NCI-H345 (cell line): ENCODE measurements around the gene GAB2.

Experiments used
- DNase-seq: peaks from one replicate; lab custom pipeline; 2025; lab: John Stamatoyannopoulos, UW

The GAB2 gene

DNA sequence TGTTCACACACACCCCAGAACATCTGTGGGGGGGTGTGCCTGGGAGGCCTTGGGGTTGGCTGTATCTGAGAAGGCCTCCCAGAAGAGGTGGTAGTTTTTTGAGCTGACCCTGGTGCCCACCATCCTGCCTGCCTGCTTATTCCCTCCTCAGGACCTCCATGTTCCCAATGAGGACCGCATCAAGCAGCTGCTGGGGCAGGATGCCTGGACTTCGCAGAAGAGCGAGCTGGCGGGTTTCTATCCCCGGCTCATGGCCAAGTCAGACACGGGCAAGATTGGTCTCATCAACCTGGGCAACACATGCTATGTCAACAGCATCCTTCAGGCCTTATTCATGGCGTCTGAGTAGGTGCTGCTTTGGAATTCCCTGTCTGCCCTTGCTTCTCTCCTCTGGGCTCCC lies 211.9 kb downstream of the GAB2 start:
- no peak for DNase-seq

DNA sequence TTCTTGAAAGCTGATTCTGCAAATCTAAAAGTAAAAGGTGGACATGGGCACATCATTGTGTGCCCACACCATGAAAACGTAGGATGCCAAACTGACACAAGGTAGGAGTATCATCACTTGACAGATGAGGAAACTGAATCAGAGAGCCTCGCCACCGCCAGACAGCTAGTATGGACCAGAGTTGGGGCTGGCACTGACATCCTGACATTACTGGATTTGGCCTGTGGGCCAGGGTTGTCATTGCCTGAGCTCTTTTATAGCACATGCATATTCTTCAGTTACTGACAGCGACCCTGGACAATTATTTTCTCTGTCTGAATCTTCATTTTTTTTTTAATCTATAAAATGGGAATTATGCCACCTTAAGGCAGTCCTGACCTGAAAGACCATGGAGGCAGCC lies 212.4 kb downstream of the GAB2 start:
- no peak for DNase-seq

DNA sequence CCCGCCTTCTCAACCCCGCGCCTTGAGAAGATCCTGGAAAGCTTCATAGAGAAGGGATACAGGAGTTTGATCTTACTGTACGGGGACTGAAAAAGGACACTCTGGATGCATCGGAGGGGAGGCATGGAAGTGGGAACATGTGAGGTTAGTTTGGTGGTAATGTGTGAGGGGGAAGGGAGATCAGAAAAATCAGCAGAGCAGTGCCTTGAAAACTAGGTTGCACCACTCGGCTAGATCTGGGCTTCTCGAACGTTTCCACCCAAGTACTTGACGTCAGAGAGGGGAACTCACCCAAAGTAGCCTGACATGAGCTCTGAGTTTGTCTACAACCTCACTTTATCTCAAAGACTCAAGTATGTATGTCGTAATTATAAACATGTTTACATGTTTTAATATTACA lies 214.4 kb downstream of the GAB2 start:
- no peak for DNase-seq

DNA sequence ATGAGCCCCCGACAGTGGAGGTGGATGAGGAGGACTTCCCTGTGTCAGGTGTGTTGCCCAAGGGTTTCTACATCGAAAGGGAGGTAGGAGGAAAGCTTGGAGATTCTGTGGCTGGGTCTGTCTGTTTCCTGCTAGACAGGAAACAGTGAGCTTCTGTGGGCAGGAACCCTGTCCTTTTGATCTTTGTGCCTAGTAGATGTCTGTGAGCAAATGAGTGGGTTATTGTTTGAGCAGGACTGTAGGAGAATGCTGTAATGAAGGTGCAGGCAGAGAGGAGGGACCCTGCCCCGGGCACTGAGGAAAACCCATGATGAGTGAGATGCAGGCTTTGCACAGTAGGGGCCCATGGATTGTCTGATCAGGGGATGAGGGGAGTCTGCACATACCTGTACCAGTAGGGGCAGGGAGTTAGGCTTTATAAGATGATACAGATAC lies 214.9 kb downstream of the GAB2 start:
- DNase-seq: no peak

DNA sequence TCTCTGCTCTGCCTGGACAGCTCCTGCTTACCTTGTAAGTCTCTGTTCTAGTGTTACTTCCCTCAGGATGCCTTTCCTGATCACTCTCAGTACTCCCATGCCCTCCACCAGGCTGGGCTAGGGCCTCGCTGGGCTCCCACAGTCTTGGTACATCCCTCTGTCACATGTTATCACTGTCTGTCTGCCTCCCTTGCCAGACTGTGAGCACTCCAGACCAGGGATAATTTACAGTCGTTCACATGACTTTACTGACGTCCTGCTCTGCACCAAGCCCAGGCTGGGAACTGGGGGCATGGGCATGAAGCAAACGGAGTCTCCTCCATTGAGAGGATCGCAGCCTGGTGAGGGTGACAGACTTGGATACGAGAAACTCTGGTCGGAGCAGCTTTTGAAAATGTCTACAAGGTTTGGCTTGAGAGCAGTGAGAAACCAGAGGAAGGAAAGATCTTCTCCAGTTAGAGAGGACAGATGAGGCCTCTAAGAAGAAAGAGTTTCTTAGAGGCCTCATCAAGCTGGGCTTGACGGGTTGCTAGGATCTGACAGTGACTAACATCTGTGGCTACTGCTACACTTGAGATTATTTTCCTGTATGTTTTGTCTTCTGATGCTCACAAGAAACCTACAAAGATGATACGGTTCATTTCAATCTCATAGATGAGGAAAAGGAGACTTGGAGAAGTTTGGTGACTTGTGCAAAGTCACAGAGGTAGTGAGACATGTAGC lies 216.4 kb downstream of the GAB2 start:
- DNase-seq: no peak

DNA sequence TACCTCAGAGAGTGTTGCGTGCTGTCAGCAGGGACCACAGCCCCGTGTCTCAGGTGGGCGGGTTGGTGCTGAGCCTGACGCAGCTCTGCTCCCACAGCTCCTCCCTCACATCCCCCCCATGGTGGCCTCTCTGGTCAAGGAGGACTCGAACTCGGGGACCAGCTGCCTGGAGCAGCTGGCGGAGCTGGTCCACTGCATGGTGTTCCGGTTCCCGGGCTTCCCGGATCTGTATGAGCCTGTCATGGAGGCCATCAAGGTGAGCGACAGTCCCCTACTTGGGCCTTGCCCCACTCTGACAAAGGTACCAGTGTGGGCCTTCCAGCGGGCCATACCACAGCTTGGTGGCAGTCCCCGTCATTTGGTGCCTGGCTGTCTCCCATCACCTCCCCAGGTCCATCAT lies 217.1 kb downstream of the GAB2 start:
- no peak for DNase-seq

DNA sequence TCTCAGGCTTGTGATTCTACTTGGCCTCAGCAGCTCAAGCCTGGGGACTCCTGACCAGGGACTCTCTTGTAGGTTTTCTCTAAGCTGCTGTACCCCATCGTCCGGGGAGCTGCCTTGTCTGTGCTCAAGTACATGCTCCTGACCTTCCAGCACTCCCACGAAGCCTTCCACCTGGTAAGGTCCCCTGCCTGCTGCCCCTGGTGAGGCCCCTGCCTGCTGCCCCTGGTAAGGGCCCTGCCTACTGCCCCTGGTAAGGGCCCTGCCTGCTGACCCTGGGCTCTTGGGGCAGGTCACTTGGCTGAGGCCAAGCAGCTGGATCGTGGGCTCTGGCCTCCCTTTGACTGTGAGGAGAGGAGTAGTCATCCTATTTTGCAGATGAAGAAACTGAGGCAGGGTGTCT lies 217.6 kb downstream of the GAB2 start:
- DNase-seq: no peak

DNA sequence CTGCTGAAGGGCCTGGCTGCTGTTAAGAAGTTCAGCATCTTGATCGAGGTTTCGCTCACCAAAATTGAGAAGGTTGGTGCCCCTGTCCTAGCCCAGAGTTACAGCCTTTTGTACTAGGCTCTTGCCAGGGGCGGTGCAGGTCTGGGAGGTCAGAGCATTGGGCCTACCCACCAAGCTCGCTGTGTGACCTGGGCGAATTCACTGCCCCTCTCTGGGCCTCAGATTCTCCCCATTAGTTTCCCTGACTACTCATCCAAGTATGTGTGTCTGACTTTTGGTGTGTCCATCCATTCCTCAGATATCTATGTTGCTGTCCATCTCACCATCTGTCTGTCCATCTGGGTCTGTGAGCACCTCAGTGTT lies 218.0 kb downstream of the GAB2 start:
- DNase-seq: no peak

DNA sequence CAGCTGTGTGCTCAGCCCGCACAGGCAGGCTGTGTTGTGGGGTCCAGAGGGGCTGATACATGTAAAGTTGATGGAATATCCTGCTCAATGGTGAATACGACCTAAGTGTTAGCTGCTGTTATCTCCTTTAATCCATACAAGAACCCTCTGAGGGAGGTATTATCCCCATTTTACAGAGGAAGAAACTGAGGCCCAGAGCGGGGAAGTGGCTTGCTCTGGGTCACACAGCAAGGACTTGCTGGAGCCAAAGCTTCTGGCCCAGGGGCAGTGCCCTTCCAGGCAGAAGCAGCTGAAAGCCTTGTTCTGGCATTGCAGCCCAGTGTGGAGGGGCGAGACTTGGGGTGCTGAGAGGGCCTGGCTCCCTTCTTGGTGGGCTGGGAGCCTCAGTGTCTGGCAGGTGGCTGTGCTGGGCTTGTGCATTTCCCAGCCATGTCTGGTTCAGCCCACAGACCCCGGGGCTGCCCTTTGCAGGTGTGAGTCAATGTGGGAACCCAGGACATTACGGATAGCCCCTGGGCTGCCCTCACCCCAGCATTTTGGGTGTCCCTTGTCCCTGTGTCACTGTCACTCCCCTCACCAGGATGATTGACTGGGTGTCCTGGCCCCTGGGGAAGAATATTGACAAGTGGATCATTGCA lies 218.5 kb downstream of the GAB2 start:
- DNase-seq: no peak

DNA sequence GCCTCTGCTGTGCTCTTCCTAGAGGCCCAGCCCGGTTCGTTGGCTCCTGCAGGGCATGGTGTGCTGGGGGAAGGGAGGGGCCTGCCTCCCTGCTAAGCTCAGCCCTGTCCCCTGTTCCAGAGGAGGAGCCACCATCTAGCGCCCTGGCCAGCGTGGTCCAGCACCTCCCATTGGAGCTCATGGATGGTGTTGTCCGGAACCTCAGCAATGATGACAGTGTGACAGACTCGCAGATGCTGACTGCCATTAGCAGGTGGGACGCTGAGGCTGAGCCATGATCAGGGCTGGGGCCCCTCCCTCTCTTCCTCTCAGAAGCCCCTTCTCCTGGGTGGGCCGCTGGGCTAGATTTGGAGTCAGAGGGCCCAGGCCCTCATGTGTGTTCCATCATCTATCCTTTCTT lies 219.8 kb downstream of the GAB2 start:
- no peak for DNase-seq

DNA sequence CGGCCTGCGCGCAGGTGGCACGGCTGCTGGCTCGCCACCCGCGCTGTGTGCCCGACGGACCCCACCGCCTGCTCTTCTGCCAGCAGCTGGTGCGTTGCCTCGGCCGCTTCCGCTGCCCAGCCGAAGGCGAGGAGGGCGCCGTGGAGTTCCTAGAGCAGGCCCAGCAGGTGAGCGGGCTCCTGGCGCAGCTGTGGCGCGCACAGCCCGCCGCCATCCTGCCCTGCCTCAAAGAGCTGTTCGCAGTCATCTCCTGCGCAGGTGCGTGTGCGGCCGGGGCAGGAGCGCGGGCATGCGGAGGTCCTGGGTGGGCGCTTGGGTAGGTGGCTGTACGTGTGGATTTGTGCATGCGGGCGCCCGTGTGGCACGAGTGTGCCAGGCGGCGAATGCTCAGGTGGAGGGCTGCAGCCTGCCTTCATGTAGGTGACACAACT lies 220.9 kb downstream of the GAB2 start:
- DNase-seq: no peak

DNA sequence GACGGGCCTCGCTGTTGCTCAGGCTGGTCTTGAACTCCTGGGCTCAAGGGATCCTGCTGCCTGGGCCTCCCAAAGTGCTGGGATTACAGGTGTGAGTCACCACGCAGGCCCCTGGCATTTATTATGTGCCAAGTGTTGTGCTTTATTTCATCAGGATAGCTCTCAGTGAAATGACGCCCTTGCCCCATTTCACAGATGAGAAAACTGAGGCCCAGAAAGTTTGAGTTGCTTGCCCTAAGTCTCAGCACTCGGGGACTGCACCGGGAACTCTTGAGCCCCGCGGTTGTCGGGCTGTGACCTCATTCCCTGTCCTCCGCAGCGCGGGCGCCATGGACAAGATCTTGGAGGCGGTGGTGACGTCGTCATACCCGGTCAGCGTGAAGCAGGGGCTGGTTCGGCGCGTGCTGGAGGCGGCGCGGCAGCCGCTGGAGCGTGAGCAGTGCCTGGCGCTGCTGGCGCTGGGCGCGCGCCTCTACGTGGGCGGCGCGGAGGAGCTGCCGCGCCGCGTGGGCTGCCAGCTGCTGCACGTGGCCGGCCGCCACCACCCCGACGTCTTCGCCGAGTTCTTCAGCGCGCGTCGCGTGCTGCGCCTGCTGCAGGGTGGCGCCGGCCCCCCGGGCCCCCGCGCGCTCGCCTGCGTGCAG lies 221.6 kb downstream of the GAB2 start:
- DNase-seq: no peak

DNA sequence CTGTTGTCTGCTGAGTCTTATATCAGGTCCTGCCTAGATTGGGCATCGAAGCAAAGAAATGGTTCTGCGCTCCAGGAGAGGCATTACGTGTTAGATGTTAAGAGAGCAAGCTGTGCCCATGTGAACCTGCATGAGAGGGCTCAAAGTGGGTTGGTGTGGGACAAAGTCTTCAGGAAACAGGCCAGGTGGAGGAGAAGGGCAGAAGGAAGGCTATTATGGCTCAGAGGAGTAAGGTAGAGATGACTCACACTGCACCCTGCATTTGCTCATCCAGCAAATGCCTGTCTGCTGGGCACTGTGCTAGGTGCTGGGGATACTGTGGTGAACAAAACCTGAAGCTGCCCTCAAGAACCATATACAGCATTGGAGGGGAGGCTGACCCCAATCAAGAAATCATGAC lies 223.1 kb downstream of the GAB2 start:
- no peak for DNase-seq

DNA sequence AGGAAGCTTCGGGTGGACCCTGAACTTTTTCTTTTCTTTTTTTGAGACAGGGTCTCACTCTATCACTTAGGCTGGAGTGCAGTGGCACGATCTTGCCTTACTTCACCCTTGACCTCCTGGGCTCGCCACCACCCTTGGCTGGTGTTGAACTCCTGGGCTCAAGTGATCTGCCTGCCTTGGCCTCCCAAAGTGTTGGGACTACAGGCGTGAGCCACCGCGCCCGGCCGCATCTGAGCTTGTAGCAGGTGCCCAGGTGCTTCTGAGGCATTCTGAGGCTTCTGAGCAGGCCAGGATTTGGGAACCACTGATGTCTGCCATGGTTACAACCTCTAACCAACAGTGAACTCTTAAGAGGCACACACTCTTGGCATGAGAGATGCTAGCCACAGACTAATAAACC lies 223.8 kb downstream of the GAB2 start:
- no peak for DNase-seq

DNA sequence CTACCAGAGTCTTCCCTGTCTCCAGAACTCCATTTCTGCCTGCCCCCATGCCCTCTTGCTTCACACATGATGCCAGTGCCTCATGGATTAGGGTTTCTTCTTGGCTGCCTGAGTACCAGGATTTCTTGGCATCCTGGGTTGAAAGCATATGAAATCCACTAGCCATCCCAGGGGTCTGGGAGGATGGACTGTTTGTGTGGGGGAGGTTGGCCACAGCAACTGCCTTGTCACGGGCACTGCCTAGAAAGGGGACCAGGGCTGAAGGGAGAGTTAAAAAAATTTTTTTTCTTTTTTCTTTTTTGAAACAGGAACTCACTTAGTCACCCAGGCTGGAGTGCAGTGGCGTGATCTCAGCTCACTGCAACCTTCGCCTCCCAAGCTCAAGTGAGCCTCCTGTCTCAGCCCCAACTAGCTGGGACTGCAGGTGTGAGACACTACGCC lies 224.7 kb downstream of the GAB2 start:
- no peak for DNase-seq

DNA sequence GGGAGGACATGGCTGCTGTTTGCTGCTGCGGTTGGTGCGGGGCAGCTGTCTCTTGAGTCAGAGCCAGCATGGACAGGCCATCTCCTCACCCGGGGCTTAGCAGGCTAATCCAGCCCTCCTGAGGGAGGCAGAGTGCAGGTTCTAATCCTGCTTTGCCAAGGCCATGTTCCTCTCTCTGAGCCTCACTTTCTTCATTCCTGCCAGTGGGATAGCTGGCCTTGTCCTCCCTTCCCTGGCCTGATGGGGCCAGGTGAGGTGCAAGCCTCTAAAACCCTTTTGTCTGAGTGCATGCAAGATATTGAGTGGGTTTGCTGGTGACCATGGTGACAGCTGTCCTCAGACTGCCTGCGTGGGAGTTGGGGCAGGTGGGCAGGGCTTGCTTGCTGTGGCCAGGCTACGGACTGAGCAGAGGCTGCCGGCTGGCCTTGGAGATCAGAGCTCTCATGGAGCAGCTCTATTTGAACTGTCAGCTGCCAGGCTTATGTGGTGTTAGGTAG lies 225.3 kb downstream of the GAB2 start:
- DNase-seq: no peak

DNA sequence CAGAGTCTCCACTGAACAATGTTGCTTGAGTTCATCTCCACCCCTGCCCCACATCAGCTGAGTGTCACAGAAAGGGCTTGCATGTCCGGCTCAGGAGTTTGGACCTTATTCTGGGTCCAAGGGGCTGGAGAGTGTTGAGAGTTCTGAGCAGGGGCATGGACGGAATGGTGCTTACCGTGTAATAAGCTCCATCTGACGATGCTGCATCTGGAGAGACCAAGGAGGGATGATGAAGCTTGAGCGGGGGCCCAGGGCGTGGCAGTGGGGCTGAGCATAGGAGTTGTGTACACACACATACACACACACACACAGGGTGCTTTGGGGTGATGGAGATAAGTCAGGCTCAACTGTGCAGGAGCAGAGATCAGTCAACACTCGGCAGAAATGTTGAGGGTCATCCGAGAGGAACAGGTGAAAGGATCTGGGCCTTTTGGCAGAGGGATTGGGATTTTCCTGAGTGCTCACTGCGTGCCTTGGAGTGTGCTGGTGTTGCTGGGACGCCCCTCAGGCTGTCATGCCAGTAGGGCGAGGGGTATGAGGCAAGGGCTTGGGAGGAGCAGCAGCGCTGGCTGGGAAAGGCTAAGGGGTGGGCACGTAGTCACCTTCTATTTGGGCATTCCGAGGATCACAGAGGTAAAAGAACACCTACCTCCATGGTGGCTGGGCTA lies 226.6 kb downstream of the GAB2 start:
- DNase-seq: no peak

DNA sequence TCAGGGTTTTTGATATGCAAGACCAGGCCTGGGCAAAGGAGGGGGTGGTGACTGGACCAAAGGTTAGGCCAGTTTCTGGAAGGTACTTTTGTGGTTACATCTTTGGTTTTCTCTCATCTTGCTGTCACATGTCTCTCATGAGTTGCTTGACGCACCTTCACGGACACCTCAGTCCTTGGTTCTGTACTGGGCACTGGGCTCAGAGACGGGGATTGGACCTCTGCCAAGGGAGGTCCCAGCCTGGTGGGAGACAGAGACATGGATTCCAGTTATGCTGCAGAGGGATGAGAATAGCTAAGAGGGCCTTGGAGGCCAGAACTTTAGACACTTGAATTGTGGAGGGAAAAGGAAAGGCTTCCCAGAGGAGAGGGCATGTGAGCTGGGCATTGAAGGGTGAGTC lies 227.2 kb downstream of the GAB2 start:
- no peak for DNase-seq

DNA sequence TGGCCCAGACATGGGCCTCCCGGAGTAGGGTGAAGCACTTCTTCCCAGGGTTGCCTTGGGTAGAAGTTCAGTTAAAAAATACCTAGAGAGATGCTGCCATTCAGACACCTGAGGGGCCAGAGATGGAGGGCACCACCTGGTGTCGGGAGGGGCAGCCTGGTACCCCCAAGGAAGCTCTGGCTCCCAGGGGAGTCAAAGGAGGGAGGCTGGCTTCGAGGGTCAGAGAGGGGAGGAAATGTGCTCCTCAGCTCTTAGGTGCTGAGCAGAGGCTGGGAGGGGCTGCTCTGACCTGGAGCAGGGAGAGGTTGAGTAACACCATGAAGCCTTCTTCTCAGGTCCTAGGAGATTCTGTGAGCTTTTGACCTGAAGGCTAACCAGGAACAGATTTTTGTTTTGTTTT lies 227.8 kb downstream of the GAB2 start:
- DNase-seq: no peak

DNA sequence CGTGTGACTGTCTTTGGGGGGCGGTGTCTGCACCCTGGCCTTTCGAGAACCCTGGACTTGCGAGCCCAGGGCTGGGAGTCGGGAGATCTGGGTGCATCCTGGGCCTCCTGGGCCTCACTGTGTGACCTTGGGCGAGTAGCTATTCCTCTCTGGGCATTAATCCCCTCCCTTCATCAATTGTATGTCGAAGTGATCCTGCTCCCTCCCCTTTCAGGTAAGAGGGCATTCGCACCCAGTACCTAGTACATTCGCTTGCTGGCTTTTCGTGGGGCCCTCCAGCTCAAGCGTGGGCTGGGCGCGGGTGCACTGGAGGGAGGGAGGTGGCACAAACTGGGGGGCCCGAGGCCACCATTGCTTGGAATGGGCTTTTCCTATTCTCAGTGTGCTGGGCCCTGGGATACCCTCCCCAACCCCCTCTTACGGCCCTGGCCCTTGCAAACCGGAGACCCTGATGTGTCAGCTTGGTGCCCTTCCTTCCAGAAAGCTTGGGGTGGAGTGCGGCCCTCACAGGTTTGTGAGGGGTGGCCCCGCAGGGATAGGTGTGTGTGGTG lies 228.4 kb downstream of the GAB2 start:
- DNase-seq: no peak

DNA sequence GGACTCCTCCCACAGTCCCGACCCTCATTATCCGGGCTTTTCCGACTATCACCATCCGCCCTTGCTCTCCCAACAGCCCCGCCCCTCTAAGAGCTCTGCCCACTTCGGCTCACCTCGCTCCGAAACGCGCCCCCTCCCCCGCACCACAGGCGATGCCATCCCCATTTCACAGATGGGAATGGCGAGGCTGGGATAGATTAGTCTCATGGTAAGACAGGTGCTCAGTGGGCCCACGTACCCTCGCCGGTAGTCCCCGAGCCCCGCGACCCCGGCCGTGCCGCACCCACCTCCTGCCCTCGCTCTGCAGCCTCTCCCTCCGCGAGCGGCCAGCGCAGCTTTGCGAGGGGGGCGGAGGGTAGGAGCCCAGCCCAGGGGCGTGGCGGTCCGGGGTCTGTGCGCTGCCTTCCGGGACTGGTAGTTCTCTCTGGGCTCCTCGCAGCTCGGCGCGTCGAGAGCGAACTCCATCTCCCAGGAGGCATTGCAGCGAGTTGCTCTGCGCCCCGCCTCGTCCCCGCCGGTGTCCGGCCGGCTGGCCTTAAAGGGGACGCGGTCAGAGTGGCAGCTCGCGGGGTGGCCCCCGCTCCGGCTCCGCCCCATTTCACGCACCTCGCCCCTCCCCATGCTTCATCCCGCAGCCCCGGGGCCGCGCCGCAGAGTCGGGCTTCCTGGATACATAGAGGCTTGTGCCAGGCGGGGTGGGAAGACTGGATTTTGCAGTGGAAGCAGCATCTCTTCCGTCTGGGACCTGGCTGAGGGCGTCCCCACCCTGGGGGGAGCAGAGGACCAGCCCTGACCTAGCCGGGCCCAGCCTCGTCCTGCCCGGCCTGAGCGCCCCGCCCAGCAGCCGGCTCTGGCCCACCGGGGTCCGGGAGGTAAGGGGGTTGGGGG lies 229.1 kb downstream of the GAB2 start, which contains the start of the genes KCTD21 and USP35:
TSS of gene KCTD21 (minus strand) at position 341 of the 888 bp plus-strand sequence. CDS start 14,072 bp downstream, outside the sequence.
TSS of gene USP35 (plus strand) at position 634 of the 888 bp plus-strand sequence. CDS start 7,327 bp downstream, outside the sequence.
- peak; percentile 98 for DNase-seq
